CD4-positive, alpha-beta T cell treated with Interleukin-15 for 4 hours (primary cell): Measurements from ENCODE around the gene AMBP.

ENCODE experiments used
- DNase-seq: peaks from one replicate; pipeline ENCODE4 v3.0.0-alpha.2; 2020; ENCODE audit warnings: low spot score

Gene AMBP

GRCh38 chr9:114072184-114073140 is 5.6 kb downstream of the AMBP start:
- DNase-seq: no peak

GRCh38 chr9:114071197-114071795 is 6.8 kb downstream of the AMBP start:
- DNase-seq: no peak

- DNase-seq: no peak
Observed at GRCh38 chr9:114070188-114071103, 7.7 kb downstream of the AMBP start.

GRCh38 chr9:114069476-114070187 is 8.5 kb downstream of the AMBP start:
- no peak for DNase-seq

GRCh38 chr9:114065304-114065703 is 12.8 kb downstream of the AMBP start:
- DNase-seq: no peak

- no peak for DNase-seq
Observed at GRCh38 chr9:114061830-114062474, 16.1 kb downstream of the AMBP start.

- DNase-seq: no peak
Observed at GRCh38 chr9:114061292-114061691, 16.8 kb downstream of the AMBP start.

GRCh38 chr9:114060711-114061110 is 17.4 kb downstream of the AMBP start:
- DNase-seq: no peak

GRCh38 chr9:114060070-114060469 is 18.0 kb downstream of the AMBP start:
- no peak for DNase-seq

GRCh38 chr9:114059047-114059803 is 18.9 kb downstream of the AMBP start:
- DNase-seq: no peak

- no peak for DNase-seq
Observed at GRCh38 chr9:114058688-114059046, 19.4 kb downstream of the AMBP start.

GRCh38 chr9:114057161-114057885 is 20.8 kb downstream of the AMBP start:
- no peak for DNase-seq

- no peak for DNase-seq
Observed at GRCh38 chr9:114056527-114056926, 21.6 kb downstream of the AMBP start.

GRCh38 chr9:114055894-114056293 is 22.2 kb downstream of the AMBP start:
- DNase-seq: no peak

- no peak for DNase-seq
Observed at GRCh38 chr9:114055061-114055460, 23.0 kb downstream of the AMBP start.

GRCh38 chr9:114054191-114054690 is 23.9 kb downstream of the AMBP start:
- no peak for DNase-seq

- DNase-seq: no peak
Observed at GRCh38 chr9:114053246-114054005, 24.7 kb downstream of the AMBP start.

GRCh38 chr9:114051706-114052105 is 26.4 kb downstream of the AMBP start:
- no peak for DNase-seq

- DNase-seq: no peak
Observed at GRCh38 chr9:114051281-114051680, 26.8 kb downstream of the AMBP start.
